Measurements from ENCODE around the gene STXBP1. TPM values are rescaled to one million over a fixed set of nuclear protein-coding genes. Genes with fewer than 3 reads are reported as not detected.

The STXBP1 gene
- total RNA-seq, 4 donors from 2014 or later, result 17.2 to 34.0 (median 19.8) TPM

DNA sequence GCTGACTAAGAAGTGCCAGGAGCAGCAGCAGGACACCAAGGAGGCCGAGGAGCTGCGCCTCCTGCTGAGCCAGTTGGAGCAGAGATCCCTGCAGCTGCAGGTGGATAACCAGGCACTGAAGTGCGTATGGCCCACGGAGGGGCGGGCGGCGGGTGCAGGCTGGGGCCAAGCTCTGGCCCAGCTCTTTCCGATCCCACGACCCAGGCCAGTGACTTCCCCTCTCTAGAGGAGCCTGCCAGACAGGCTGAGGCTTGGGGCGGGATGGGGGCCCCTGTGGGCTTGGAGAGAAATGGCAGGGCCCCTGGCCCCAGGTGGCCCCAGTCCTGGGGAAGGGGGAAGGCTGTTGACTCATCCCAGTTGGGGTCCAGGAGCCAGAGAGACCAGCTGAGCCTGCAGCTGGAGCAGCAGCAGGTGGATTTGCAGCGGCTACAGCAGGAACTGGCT lies 99.8 kb downstream of the STXBP1 start:
- 86% methylated on average over 1 of the region's 11 CpGs for WGBS
- peaks cover 16 to 26% (median 23%) of the 10 kb centered on the region in 4 donors for H3K4me1 ChIP-seq
- no peak for TF ChIP-seq POLR2AphosphoS5 (IDR thresholded peaks at IDR 0.05)
- TF ChIP-seq POLR2A (IDR thresholded peaks at IDR 0.05; ENCODE audit: low read depth), result no peak
- TF ChIP-seq, protein P1, sequence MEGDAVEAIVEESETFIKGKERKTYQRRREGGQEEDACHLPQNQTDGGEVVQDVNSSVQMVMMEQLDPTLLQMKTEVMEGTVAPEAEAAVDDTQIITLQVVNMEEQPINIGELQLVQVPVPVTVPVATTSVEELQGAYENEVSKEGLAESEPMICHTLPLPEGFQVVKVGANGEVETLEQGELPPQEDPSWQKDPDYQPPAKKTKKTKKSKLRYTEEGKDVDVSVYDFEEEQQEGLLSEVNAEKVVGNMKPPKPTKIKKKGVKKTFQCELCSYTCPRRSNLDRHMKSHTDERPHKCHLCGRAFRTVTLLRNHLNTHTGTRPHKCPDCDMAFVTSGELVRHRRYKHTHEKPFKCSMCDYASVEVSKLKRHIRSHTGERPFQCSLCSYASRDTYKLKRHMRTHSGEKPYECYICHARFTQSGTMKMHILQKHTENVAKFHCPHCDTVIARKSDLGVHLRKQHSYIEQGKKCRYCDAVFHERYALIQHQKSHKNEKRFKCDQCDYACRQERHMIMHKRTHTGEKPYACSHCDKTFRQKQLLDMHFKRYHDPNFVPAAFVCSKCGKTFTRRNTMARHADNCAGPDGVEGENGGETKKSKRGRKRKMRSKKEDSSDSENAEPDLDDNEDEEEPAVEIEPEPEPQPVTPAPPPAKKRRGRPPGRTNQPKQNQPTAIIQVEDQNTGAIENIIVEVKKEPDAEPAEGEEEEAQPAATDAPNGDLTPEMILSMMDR (IDR thresholded peaks at IDR 0.05), result no peak
- no peak for TF ChIP-seq EP300 (IDR thresholded peaks at IDR 0.05)
- H3K27me3 ChIP-seq, result no peaks in the 10 kb centered on the region
- peaks cover 0 to 7% (median 2%) of the 10 kb centered on the region in 4 donors for H3K36me3 ChIP-seq
- H3K9me3 ChIP-seq, result no peaks in the 10 kb centered on the region
- H3K27ac ChIP-seq (replicated peaks in 1 of 4), result no peak overlapping the region
- H3K4me3 ChIP-seq, result no peak overlapping the region
- intact Hi-C loops (cut with DNase I), result no loop called here
- no peak for DNase-seq (ENCODE audit: extremely low spot score)

DNA sequence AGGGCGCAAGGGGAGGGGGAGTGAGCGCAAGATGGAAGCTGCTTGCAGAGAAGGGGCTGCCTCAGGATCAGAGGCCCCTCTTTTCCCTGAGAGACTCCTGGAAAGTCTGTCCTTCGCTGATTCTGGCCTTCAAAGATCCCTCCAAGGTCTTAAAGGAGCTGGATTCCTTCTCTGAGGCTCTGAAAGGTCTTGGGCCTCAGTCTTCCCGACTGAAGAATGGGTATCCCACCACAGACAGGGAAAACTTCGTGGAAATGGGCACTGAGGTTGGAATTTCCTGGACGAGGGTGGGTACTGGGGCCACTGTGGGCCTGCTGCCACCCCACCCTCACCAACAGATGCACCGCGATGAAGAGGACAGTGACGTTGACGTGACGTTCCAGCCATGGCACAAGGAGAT lies 100.3 kb downstream of the STXBP1 start:
- intact Hi-C loops (cut with DNase I), result no loop called here
- no peak overlapping the region for H3K4me3 ChIP-seq
- H3K36me3 ChIP-seq, result peaks cover 0 to 7% (median 2%) of the 10 kb centered on the region in 4 donors
- no peaks in the 10 kb centered on the region for H3K27me3 ChIP-seq
- no peak for DNase-seq (ENCODE audit: extremely low spot score)
- H3K27ac ChIP-seq (replicated peaks in 1 of 4), result no peak overlapping the region
- TF ChIP-seq, protein P1 (IDR thresholded peaks at IDR 0.05), result no peak
- TF ChIP-seq POLR2AphosphoS5 (IDR thresholded peaks at IDR 0.05) (no peak), EP300 (IDR thresholded peaks at IDR 0.05) (no peak), POLR2A (IDR thresholded peaks at IDR 0.05; ENCODE audit: low read depth) (no peak)
- H3K9me3 ChIP-seq, result no peaks in the 10 kb centered on the region
- 91% methylated on average over 10 of the region's 11 CpGs for WGBS
- peaks cover 16 to 26% (median 21%) of the 10 kb centered on the region in 4 donors for H3K4me1 ChIP-seq

DNA sequence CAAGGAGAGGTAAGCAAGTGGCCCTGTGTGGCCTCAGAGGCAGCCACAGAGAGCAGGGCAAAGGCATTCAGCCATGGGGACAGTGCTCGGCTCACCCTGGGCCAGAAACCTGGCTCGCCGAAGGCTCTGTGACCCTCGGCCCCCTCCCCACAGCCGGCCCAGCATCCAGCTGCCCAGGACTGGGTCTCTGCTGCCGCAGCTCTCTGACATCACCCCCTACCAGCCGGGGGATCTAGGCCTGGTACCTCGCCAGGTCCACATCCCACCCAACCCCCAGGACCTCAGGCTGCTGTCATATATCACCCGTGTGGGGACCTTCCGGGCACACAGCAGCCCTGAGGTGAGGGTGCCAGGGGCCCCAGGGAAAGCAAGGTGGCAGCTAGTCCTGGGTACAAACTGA lies 100.8 kb downstream of the STXBP1 start:
- Histone ChIP-seq H3K4me1 (peaks cover 16 to 26% (median 21%) of the 10 kb centered on the region in 4 donors), H3K36me3 (peaks cover 0 to 7% (median 2%) of the 10 kb centered on the region in 4 donors), H3K27ac (replicated peaks in 1 of 4) (no peak overlapping the region), H3K27me3 (no peaks in the 10 kb centered on the region), H3K9me3 (no peaks in the 10 kb centered on the region), H3K4me3 (no peak overlapping the region)
- DNase-seq (ENCODE audit: extremely low spot score), result no peak
- 92% methylated on average over 5 of the region's 10 CpGs for WGBS
- intact Hi-C loops (cut with DNase I), result no loop called here
- TF ChIP-seq POLR2A (IDR thresholded peaks at IDR 0.05; ENCODE audit: low read depth) (no peak), EP300 (IDR thresholded peaks at IDR 0.05) (no peak), POLR2AphosphoS5 (IDR thresholded peaks at IDR 0.05) (no peak)
- TF ChIP-seq, protein P1 (IDR thresholded peaks at IDR 0.05), result no peak

DNA sequence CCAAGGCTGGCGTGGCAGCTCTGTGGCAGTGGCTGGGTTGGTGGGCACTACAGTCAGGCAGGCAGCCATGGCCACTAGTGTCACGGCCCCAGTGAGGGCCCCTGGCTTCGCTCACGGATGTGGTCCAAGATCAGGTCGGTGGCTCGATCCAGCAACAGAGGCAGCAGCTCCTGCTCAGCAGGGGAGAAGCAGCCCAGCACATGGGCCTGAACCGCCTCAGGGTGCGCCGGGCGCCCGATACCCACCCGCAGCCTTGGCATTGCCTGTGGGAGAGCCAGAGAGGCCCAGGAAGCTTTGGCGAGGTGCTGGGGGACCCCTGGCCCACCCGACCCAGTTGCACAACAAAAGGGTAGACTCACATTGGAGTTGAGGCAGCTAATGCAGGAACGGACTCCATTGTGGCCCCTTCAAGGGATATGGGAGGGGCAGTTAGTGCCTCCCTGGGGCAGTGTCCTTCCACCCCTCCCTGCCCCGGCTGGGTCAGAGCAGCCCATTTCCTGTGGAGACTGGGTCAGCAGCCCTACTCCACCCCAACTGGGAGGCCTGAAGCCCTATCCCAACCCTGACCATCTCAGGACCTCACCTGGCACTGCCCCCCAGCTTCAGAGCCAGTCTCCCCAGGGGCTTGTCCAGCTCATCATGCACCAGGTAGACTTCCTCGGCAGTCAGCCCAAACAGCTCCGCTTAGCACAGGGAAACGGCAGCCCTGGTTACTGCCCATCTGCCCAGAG lies 102.1 kb downstream of the STXBP1 start:
- 76% methylated on average over 5 of the region's 19 CpGs for WGBS
- Histone ChIP-seq H3K4me1 (peaks cover 16 to 26% (median 21%) of the 10 kb centered on the region in 4 donors), H3K4me3 (peak overlapping the region; percentile 77 to 87 (median 78)), H3K27ac (replicated peaks in 1 of 4) (no peak overlapping the region), H3K9me3 (no peaks in the 10 kb centered on the region), H3K27me3 (no peaks in the 10 kb centered on the region), H3K36me3 (peaks cover 0 to 7% (median 2%) of the 10 kb centered on the region in 4 donors)
- DNase-seq (ENCODE audit: extremely low spot score), result no peak
- intact Hi-C loops (cut with DNase I), result no loop called here
- no peak for TF ChIP-seq EP300 (IDR thresholded peaks at IDR 0.05)
- TF ChIP-seq POLR2AphosphoS5 (IDR thresholded peaks at IDR 0.05), result no peak
- no peak for TF ChIP-seq POLR2A (IDR thresholded peaks at IDR 0.05; ENCODE audit: low read depth)
- TF ChIP-seq, protein P1 (IDR thresholded peaks at IDR 0.05), result no peak
